GM18499 (cell line): Measurements from ENCODE around the gene VSIG1.

Experiments used
- ATAC-seq: cut with Tn5 transposase; IDR thresholded peaks from one replicate; pipeline ENCODE4 v1.9.1; 2021; ENCODE audit warnings: moderate number of reproducible peaks; ENCODE audit not compliant: insufficient read depth, unreplicated experiment

Gene VSIG1

GRCh38 chrX:108127152-108127551 lies 82.3 kb downstream of the VSIG1 start:
- ATAC-seq = no peak
